K562 (cell line): ENCODE data around the gene LZTS2. TPM values are rescaled to one million over a fixed set of nuclear protein-coding genes. Genes with fewer than 3 reads are reported as not detected.

Experiments used
- ATAC-seq: fragments of 200-7000 bp; cut with Tn5 transposase; 3 replicates; pipeline ENCODE4 v1.9.1; 2020; ENCODE audit warnings: moderate library complexity
- BruUV-seq: library from RNA; stranded (reverse); fragments of 400-500 nt; replicated peaks from 2 replicates; lab custom pipeline; 2021; lab: Mats Ljungman, UMichigan
- CTCF ChIA-PET: fragments of 300-600 bp; formaldehyde crosslinking; extraction: SDS; loops from one replicate; lab custom pipeline; 2021; ENCODE audit warnings: low intra/inter-chr PET ratio; lab: Yijun Ruan, JAX
- POLR2A ChIA-PET: fragments of 300-600, 350-650 bp; sonication (Branson Sonifier 250); formaldehyde crosslinking; extraction: SDS; loops from one replicate; lab custom pipeline; 2021; ENCODE audit warnings: antibody characterized with exemption, inconsistent platforms; lab: Yijun Ruan, JAX
- DNase-seq, 4 experiments: peaks; one replicate each; pipeline versions ENCODE4 v3.0.0 to v3.0.0-alpha.2; 2011 to 2018; ENCODE audit warnings: low spot score in 3 of 4, mixed read lengths in 3 of 4; ENCODE audit errors: extremely low read depth in 1 of 4
- FAIRE-seq: peaks from 2 replicates; lab custom pipeline; 2011; peaks lifted over from hg19 to GRCh38; lab: Jason Lieb, UNC
- H2AFZ ChIP-seq: 2 replicates; pipeline ENCODE4 v1.6.0; 2011; ENCODE audit warnings: low read depth, low read length, control low read depth, inconsistent platforms
- H3K27ac ChIP-seq: fragments of 200-600 bp; 3 replicates; pipeline ENCODE4 v1.8.0; 2011; ENCODE audit warnings: low read depth, mild to moderate bottlenecking, control low read depth, inconsistent platforms, low read length, moderate library complexity, mixed read lengths; ENCODE audit errors: extremely low read depth
- H3K27me3 ChIP-seq, 2 experiments: fragments of 300-600 bp in 1 of 2; 2 replicates in 1 of 2; 3 replicates in 1 of 2; pipeline versions ENCODE4 v1.6.0 to v1.8.0; 2011; ENCODE audit warnings: inconsistent platforms in 2 of 2, low read length in 2 of 2, mild to moderate bottlenecking in 1 of 2, mixed read lengths in 1 of 2, moderate library complexity in 1 of 2; ENCODE audit not compliant: control insufficient read depth in 2 of 2, insufficient read depth in 2 of 2
- H3K36me3 ChIP-seq: fragments of 300-600 bp; 3 replicates; pipeline ENCODE4 v1.8.0; 2011; ENCODE audit warnings: mild to moderate bottlenecking, low read length, inconsistent platforms; ENCODE audit not compliant: control insufficient read depth, insufficient read depth
- H3K4me1 ChIP-seq, 2 experiments: fragments of 200-600 bp in 1 of 2; replicated peaks in 1 of 2; 2 replicates in 1 of 2; 3 replicates in 1 of 2; pipeline versions ENCODE4 v1.5.1 to v1.8.0; 2011; ENCODE audit warnings: inconsistent platforms in 2 of 2, low read length in 2 of 2, mild to moderate bottlenecking in 1 of 2, mixed read lengths in 1 of 2, moderate library complexity in 1 of 2; ENCODE audit not compliant: control insufficient read depth in 2 of 2, insufficient read depth in 2 of 2
- H3K4me2 ChIP-seq: 2 replicates; pipeline ENCODE4 v1.6.1; 2011; ENCODE audit warnings: low read length, control low read depth, inconsistent platforms, mixed read lengths; ENCODE audit not compliant: insufficient read depth
- H3K4me3 ChIP-seq: fragments of 200-600 bp; sonication (generic), shearing (Covaris generic); 2 replicates; pipeline ENCODE4 v1.5.1; 2016; ENCODE audit warnings: control low read depth, inconsistent platforms
- H3K79me2 ChIP-seq: fragments of 200-600 bp; 3 replicates; pipeline ENCODE4 v1.8.0; 2011; ENCODE audit warnings: low read length, inconsistent platforms; ENCODE audit not compliant: control insufficient read depth, insufficient read depth
- H3K9ac ChIP-seq, 2 experiments: 2 replicates each; pipeline versions ENCODE4 v1.6.0 to v1.6.1; 2011; ENCODE audit warnings: low read depth in 2 of 2, low read length in 2 of 2, control low read depth in 1 of 2, inconsistent platforms in 1 of 2, mild to moderate bottlenecking in 1 of 2, mixed read lengths in 1 of 2; ENCODE audit not compliant: insufficient read depth in 1 of 2
- H3K9me1 ChIP-seq: one replicate; pipeline ENCODE4 v1.6.0; 2011; ENCODE audit warnings: inconsistent platforms, mild to moderate bottlenecking, low read length, moderate library complexity; ENCODE audit not compliant: control insufficient read depth, insufficient read depth
- H3K9me3 ChIP-seq: replicated peaks from 2 replicates; pipeline ENCODE4 v1.5.1; 2011; ENCODE audit warnings: low read depth, low read length, inconsistent platforms; ENCODE audit not compliant: control insufficient read depth, insufficient read depth
- H4K20me1 ChIP-seq: replicated peaks from 2 replicates; pipeline ENCODE4 v1.6.1; 2011; ENCODE audit warnings: low read length, inconsistent platforms, mixed read lengths; ENCODE audit not compliant: control insufficient read depth, insufficient read depth
- AFF1 ChIP-seq, 2 experiments: fragments of 450-650 bp; IDR thresholded peaks; 2 replicates each; pipeline ENCODE4 v1.6.1; 2018; ENCODE audit warnings: mild to moderate bottlenecking in 2 of 2, low read depth in 1 of 2; ENCODE audit not compliant: partially characterized antibody in 2 of 2
- CCNT2 ChIP-seq: IDR thresholded peaks from 2 replicates; pipeline ENCODE4 v1.6.1; 2011; ENCODE audit warnings: borderline replicate concordance, low read depth, mild to moderate bottlenecking, moderate library complexity, mixed read lengths, low read length; ENCODE audit not compliant: insufficient read length; ENCODE audit errors: extremely low read depth
- HNRNPH1 ChIP-seq: fragments of 200-400 bp; formaldehyde crosslinking; optimal IDR thresholded peaks from 2 replicates; pipeline ENCODE3; 2017; ENCODE audit warnings: low read depth, mild to moderate bottlenecking, low read length, moderate library complexity
- ILF3 ChIP-seq: fragments of 450-650 bp; IDR thresholded peaks from 2 replicates; pipeline ENCODE4 v1.6.1; 2018; ENCODE audit warnings: antibody characterized with exemption, mild to moderate bottlenecking, moderate library complexity, borderline replicate concordance
- TGIF2 ChIP-seq: sonication (generic); formaldehyde crosslinking; IDR thresholded peaks from 2 replicates; pipeline ENCODE4 v1.8.1; 2022; ENCODE audit warnings: mild to moderate bottlenecking, missing genetic modification reagents, moderate library complexity
- ZC3H4 ChIP-seq: sonication (generic); formaldehyde crosslinking; IDR thresholded peaks from 2 replicates; pipeline ENCODE4 v1.9.0; 2021; ENCODE audit warnings: missing genetic modification reagents, borderline replicate concordance
- ZNF445 ChIP-seq: fragments of 250-450 bp; sonication (Bioruptor Pico); IDR thresholded peaks from 2 replicates; pipeline ENCODE4 v1.4.0; 2020; ENCODE audit warnings: low read depth, mild to moderate bottlenecking, moderate library complexity
- ZNF766 ChIP-seq: fragments of 200-800 bp; sonication (Bioruptor generic); conservative IDR thresholded peaks from 2 replicates; pipeline ENCODE4 v1.6.1; 2016; ENCODE audit warnings: missing genetic modification characterization, missing compliant biosample characterization
- in situ Hi-C: fragments of 300-500 bp; cut with MboI; formaldehyde crosslinking; loops from 4 replicates; pipeline ENCODE4 v1.15.0; 2018; ENCODE audit warnings: inconsistent platforms, mixed read lengths
- intact Hi-C: fragments of 100-400 bp; cut with micrococcal nuclease; formaldehyde crosslinking; loops from 2 replicates; pipeline ENCODE4 v1.14.2; 2022
- polyA plus RNA-seq, 8 experiments: library from polyadenylated mRNA; depleted of rRNA in 4 of 8; stranded (reverse) in 5 of 8; unstranded in 3 of 8; fragments of >200 nt; fragmentation: Nextera tagmentation in 2 of 8; fragmentation: Illumina TruSeq in 1 of 8; extraction: Ambion mirVana in 2 of 8; extraction: Trizol in 1 of 8; gene quantifications; 2 replicates each; pipeline versions ENCODE4 v1.2.1 to v1.2.3, GENCODE V29; 2011 to 2014; ENCODE audit warnings: inconsistent platforms in 1 of 8, missing spikeins in 1 of 8
- total RNA-seq, 7 experiments: library from RNA; depleted of rRNA in 6 of 7; stranded (reverse); fragments of >200 nt in 6 of 7; fragmentation: Illumina TruSeq in 2 of 7; extraction: Trizol in 2 of 7; gene quantifications; 2 replicates each; pipeline versions ENCODE4 v1.2.1 to v1.2.3, GENCODE V29; 2011 to 2021; ENCODE audit warnings: low replicate concordance in 1 of 7
- TF ChIP-seq, protein P1 (sequence below): fragments of 250-450 bp; sonication (Bioruptor Pico); IDR thresholded peaks from 2 replicates; pipeline ENCODE4 v1.4.0; 2020; ENCODE audit warnings: mild to moderate bottlenecking

Gene LZTS2
- total and polyA plus RNA-seq, 9 of the 15 experiments (the other 6 are each of a cell fraction or from before 2014, with no cell fraction given), result 0.23 to 42.5 (median 14.7) TPM

DNA sequence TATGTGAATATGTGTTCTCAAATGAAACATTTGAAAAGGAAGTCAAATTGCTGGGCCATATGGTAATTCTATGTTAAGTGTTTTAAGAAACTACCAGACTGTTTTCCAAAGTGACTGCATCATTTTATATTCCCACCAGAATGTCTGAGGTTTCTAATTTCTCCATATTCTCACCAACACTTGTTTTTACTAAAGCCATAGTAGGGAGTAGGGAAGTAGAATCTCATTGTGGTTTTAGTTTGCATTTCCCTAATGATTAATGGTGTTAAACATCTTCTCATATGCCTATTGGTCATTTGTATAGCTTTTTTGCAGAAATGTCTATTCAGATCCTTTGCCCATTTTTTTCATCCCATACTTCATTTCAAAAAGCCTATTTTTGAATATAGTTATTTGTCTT lies 39.4 kb upstream of the LZTS2 start:
- H4K20me1 ChIP-seq, result no peaks in the 10 kb centered on the region
- no peak overlapping the region for H3K4me3 ChIP-seq
- BruUV-seq, result no TSS peak
- FAIRE-seq, result no peak
- no peaks in the 10 kb centered on the region for H3K4me1 ChIP-seq
- no peak overlapping the region for H2AFZ ChIP-seq
- intact Hi-C loops (no loop called here), in situ Hi-C loops (no loop called here)
- no peak for DNase-seq
- H3K4me2 ChIP-seq, result no peak overlapping the region
- peaks cover 53% of the 10 kb centered on the region; the same call in 1 of the 3 replicates for H3K36me3 ChIP-seq
- H3K9me1 ChIP-seq, result no peaks in the 10 kb centered on the region
- no peak for ATAC-seq
- POLR2A ChIA-PET, result no interaction called here
- no peaks in the 10 kb centered on the region for H3K79me2 ChIP-seq
- H3K27me3 ChIP-seq, result no peaks in the 10 kb centered on the region
- H3K9me3 ChIP-seq, result no peaks in the 10 kb centered on the region
- no peak overlapping the region for H3K9ac ChIP-seq
- no peak for TF ChIP-seq ZC3H4 (CRISPR knock-in tag)
- no peak for TF ChIP-seq HNRNPH1
- TF ChIP-seq ZNF766 (CRISPR knock-in tag), result no peak
- TF ChIP-seq TGIF2 (CRISPR knock-in tag), result no peak
- no peak for TF ChIP-seq AFF1 (IDR thresholded peaks at IDR 0.05; ENCODE audit: low read depth in 1 of 2, partially characterized antibody in 2 of 2)
- TF ChIP-seq, protein P1, sequence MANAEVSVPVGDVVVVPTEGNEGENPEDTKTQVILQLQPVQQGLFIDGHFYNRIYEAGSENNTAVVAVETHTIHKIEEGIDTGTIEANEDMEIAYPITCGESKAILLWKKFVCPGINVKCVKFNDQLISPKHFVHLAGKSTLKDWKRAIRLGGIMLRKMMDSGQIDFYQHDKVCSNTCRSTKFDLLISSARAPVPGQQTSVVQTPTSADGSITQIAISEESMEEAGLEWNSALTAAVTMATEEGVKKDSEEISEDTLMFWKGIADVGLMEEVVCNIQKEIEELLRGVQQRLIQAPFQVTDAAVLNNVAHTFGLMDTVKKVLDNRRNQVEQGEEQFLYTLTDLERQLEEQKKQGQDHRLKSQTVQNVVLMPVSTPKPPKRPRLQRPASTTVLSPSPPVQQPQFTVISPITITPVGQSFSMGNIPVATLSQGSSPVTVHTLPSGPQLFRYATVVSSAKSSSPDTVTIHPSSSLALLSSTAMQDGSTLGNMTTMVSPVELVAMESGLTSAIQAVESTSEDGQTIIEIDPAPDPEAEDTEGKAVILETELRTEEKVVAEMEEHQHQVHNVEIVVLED (CRISPR knock-in tag), result no peak
- no peak for TF ChIP-seq ILF3
- TF ChIP-seq CCNT2, result no peak
- no peak for TF ChIP-seq ZNF445 (CRISPR knock-in tag)
- H3K27ac ChIP-seq, result no peak overlapping the region
- CTCF ChIA-PET, result no interaction called here
